ENCODE results near the gene GPR141. TPM values are rescaled to one million over a fixed set of nuclear protein-coding genes. Genes with fewer than 3 reads are reported as not detected.

GPR141 gene
- total and polyA plus RNA-seq, 2 donors (not counting 3 experiments of a cell fraction or from before 2014, with no cell fraction given): not detected

DNA sequence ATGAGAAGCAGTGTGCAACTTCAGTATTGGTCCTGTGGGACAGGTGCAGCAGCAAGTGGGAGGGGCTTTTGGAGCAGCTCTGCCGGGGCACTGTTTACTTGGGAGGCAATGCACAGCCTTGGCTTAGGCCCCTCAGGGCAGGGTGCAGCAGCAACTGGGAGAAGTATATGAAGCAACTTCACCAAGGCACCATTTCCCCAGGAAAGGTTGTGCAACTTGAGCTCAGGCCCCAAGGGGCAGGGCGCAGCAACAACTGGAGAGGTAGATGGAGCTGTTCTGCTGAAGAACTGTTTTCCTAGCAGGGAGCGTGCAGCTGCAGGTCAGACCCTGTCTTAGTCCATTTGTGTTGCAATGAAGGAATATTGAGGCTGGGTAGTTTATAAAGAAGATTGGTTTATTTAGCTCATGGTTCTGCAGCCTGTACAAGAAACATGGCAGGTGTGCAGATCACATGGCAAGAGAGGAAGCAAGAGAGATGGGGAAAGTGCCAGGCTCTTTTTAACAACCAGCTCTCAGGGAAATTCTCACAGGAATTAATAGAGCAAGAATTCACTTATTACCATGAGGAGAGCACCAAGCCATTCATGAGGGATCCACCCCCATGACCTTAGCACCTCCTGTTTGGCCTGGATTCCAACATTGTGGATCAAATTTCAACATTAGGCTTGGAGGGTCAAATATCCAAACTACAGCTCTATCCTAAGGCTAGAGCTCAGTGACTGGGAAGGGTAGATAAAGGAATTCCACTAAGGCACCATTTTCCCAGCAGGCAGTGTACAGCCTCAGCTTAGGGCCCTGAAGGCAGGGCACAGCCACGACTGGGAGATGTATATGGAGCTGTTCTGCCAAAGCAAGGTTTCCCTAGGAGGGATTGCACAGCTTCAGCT, 10.9 kb downstream of the GPR141 start:
- H3K9me3 ChIP-seq (replicated peaks; ENCODE audit: control insufficient read depth, insufficient read depth, low read length): no peaks in the 10 kb centered on the region
- no peak overlapping the region for H3K9ac ChIP-seq (replicated peaks; ENCODE audit: extremely low read depth, insufficient read depth, low read length)
- no peak overlapping the region for H3K4me3 ChIP-seq (replicated peaks in 1 of 3; ENCODE audit: insufficient read depth in 1 of 3, low read depth in 1 of 3, low read length in 3 of 3)
- no peak overlapping the region for H3K27ac ChIP-seq (ENCODE audit: insufficient read depth, low read depth, low read length)
- no peaks in the 10 kb centered on the region for H4K20me1 ChIP-seq (replicated peaks; ENCODE audit: control insufficient read depth, extremely low read depth, insufficient read depth, low read length)
- ChIA-PET CTCF (interaction anchor here (1.1 kb wide), 1 partner anchor 727 kb away, joined by 3 read pairs; no protein-coding TSS in a partner anchor), POLR2A (no interaction called here)
- DNase-seq (ENCODE audit: low read depth, low spot score) (no peak), FAIRE-seq (no peak)
- no peaks in the 10 kb centered on the region for H3K9me1 ChIP-seq (replicated peaks; ENCODE audit: control insufficient read depth, extremely low read depth, insufficient read depth, low read length)
- H3K79me2 ChIP-seq (ENCODE audit: control insufficient read depth, insufficient read depth, low read length): no peaks in the 10 kb centered on the region
- no peaks in the 10 kb centered on the region for H3K36me3 ChIP-seq (ENCODE audit: control insufficient read depth in 2 of 2, extremely low read depth in 1 of 2, insufficient read depth in 2 of 2, low read length in 2 of 2)
- no peaks in the 10 kb centered on the region for H3K4me1 ChIP-seq (ENCODE audit: control insufficient read depth, extremely low read depth, insufficient read depth, low read length)
- no peak overlapping the region for H3K4me2 ChIP-seq (ENCODE audit: insufficient read depth, low read length)
- TF ChIP-seq MAX (IDR thresholded peaks at IDR 0.05; ENCODE audit: insufficient read depth, insufficient read length) (no peak), FOS (IDR thresholded peaks at IDR 0.05; ENCODE audit: borderline replicate concordance, insufficient read depth, low read length) (no peak)
- TF ChIP-seq, protein P1, sequence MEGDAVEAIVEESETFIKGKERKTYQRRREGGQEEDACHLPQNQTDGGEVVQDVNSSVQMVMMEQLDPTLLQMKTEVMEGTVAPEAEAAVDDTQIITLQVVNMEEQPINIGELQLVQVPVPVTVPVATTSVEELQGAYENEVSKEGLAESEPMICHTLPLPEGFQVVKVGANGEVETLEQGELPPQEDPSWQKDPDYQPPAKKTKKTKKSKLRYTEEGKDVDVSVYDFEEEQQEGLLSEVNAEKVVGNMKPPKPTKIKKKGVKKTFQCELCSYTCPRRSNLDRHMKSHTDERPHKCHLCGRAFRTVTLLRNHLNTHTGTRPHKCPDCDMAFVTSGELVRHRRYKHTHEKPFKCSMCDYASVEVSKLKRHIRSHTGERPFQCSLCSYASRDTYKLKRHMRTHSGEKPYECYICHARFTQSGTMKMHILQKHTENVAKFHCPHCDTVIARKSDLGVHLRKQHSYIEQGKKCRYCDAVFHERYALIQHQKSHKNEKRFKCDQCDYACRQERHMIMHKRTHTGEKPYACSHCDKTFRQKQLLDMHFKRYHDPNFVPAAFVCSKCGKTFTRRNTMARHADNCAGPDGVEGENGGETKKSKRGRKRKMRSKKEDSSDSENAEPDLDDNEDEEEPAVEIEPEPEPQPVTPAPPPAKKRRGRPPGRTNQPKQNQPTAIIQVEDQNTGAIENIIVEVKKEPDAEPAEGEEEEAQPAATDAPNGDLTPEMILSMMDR (IDR thresholded peaks at IDR 0.05; ENCODE audit: extremely low read depth in 1 of 2, insufficient read depth in 1 of 2, low read depth in 1 of 2, low read length in 2 of 2): no peak
- no peak overlapping the region for H2AFZ ChIP-seq (ENCODE audit: low read depth, low read length)
- BruUV-seq (replicated peaks): no TSS peak
- H3K27me3 ChIP-seq (ENCODE audit: control insufficient read depth in 2 of 2, insufficient read depth in 2 of 2, low read length in 2 of 2): no peaks in the 10 kb centered on the region
- intact Hi-C loops (cut with micrococcal nuclease) (no loop called here), dilution Hi-C loops (cut with MboI; ENCODE audit: extremely low pct_ligation_motif_present, low sequenced_read_pairs) (no loop called here)

- Histone ChIP-seq H3K79me2 (ENCODE audit: control insufficient read depth, insufficient read depth, low read length) (no peaks in the 10 kb centered on the region), H3K9me3 (replicated peaks; ENCODE audit: control insufficient read depth, insufficient read depth, low read length) (no peaks in the 10 kb centered on the region), H4K20me1 (replicated peaks; ENCODE audit: control insufficient read depth, extremely low read depth, insufficient read depth, low read length) (no peaks in the 10 kb centered on the region), H2AFZ (ENCODE audit: low read depth, low read length) (no peak overlapping the region), H3K9ac (replicated peaks; ENCODE audit: extremely low read depth, insufficient read depth, low read length) (no peak overlapping the region), H3K9me1 (replicated peaks; ENCODE audit: control insufficient read depth, extremely low read depth, insufficient read depth, low read length) (no peaks in the 10 kb centered on the region), H3K27ac (ENCODE audit: insufficient read depth, low read depth, low read length) (no peak overlapping the region), H3K4me2 (ENCODE audit: insufficient read depth, low read length) (no peak overlapping the region), H3K4me3 (replicated peaks in 1 of 3; ENCODE audit: insufficient read depth in 1 of 3, low read depth in 1 of 3, low read length in 3 of 3) (no peak overlapping the region), H3K36me3 (ENCODE audit: control insufficient read depth in 2 of 2, extremely low read depth in 1 of 2, insufficient read depth in 2 of 2, low read length in 2 of 2) (no peaks in the 10 kb centered on the region), H3K4me1 (ENCODE audit: control insufficient read depth, extremely low read depth, insufficient read depth, low read length) (no peaks in the 10 kb centered on the region), H3K27me3 (ENCODE audit: control insufficient read depth in 2 of 2, insufficient read depth in 2 of 2, low read length in 2 of 2) (no peaks in the 10 kb centered on the region)
- BruUV-seq (replicated peaks): no TSS peak
- dilution Hi-C loops (cut with MboI; ENCODE audit: extremely low pct_ligation_motif_present, low sequenced_read_pairs) (no loop called here), intact Hi-C loops (cut with micrococcal nuclease) (no loop called here)
- ChIA-PET POLR2A (no interaction called here), CTCF (no interaction called here)
- FAIRE-seq (no peak), DNase-seq (ENCODE audit: low read depth, low spot score) (no peak)
- TF ChIP-seq EZH2 (IDR thresholded peaks at IDR 0.05; ENCODE audit: borderline replicate concordance, low read depth, low read length, severe bottlenecking): no peak
- TF ChIP-seq, protein P1 (IDR thresholded peaks at IDR 0.05; ENCODE audit: extremely low read depth in 1 of 2, insufficient read depth in 1 of 2, low read depth in 1 of 2, low read length in 2 of 2): no peak
- no peak for TF ChIP-seq JUN (IDR thresholded peaks at IDR 0.05; ENCODE audit: borderline replicate concordance, insufficient read depth, insufficient read length, low read depth)
- no peak for TF ChIP-seq POLR2AphosphoS5 (IDR thresholded peaks at IDR 0.05; ENCODE audit: insufficient read depth, low read depth, low read length)
- TF ChIP-seq GATA2 (IDR thresholded peaks at IDR 0.05; ENCODE audit: insufficient read depth, insufficient read length, low read depth, low read length): no peak
- TF ChIP-seq POLR2A (IDR thresholded peaks at IDR 0.05; ENCODE audit: low read depth, low read length): no peak
- TF ChIP-seq FOS (IDR thresholded peaks at IDR 0.05; ENCODE audit: borderline replicate concordance, insufficient read depth, low read length): no peak
- TF ChIP-seq MAX (IDR thresholded peaks at IDR 0.05; ENCODE audit: insufficient read depth, insufficient read length): no peak
- no peak for TF ChIP-seq MYC (IDR thresholded peaks at IDR 0.05; ENCODE audit: low read depth, low read length)
These were observed 14.7 kb downstream of the GPR141 start for GRCh38 chr7:37698276-37698675.
